Activated CD4-positive, alpha-beta T cell treated with anti-CD3 and anti-CD28 coated beads, Interleukin-2, amount 50 U/mL, for 24 hours (primary cell): ENCODE measurements around the gene MED13.
"Not testable (repeated sequence)": the region's sequence is repeated elsewhere in the genome, so short reads cannot be mapped to it uniquely, and the experiment has no call there.

Experiments used
- DNase-seq, 2 donors: peaks; one replicate each; pipeline ENCODE4 v3.0.0-alpha.2; 2020; ENCODE audit warnings: low read depth in 1 of 2, low spot score in 1 of 2

The MED13 gene

GRCh38 chr17:62089334-62089733 lies 24.3 kb upstream of the MED13 start:
- DNase-seq = no peak

- no peak for DNase-seq
Measured at GRCh38 chr17:62086737-62087136, 21.7 kb upstream of the MED13 start.

GRCh38 chr17:62085511-62086408 lies 20.7 kb upstream of the MED13 start:
- DNase-seq = no peak

- no peak for DNase-seq
Measured at GRCh38 chr17:62084585-62084984, 19.5 kb upstream of the MED13 start.

GRCh38 chr17:62083651-62084050 lies 18.6 kb upstream of the MED13 start:
- no peak for DNase-seq

- no peak for DNase-seq
Measured at GRCh38 chr17:62080647-62081046, 15.6 kb upstream of the MED13 start.

GRCh38 chr17:62078009-62078408 lies 12.9 kb upstream of the MED13 start:
- no peak for DNase-seq

- no peak for DNase-seq
Measured at GRCh38 chr17:62076864-62077788, 12.0 kb upstream of the MED13 start.

GRCh38 chr17:62075308-62075815 lies 10.3 kb upstream of the MED13 start:
- no peak for DNase-seq

- no peak for DNase-seq
Measured at GRCh38 chr17:62073993-62074392, 8.9 kb upstream of the MED13 start.

GRCh38 chr17:62072855-62073254 lies 7.8 kb upstream of the MED13 start:
- DNase-seq = not testable (repeated sequence)

GRCh38 chr17:62070900-62071299 lies 5.8 kb upstream of the MED13 start:
- no peak for DNase-seq

GRCh38 chr17:62067165-62068145 lies 2.4 kb upstream of the MED13 start:
- DNase-seq = no peak

GRCh38 chr17:62065611-62066468 lies 762 bp upstream of the MED13 start:
- DNase-seq = peak; percentile 96 to 97

- DNase-seq = no peak
Measured at GRCh38 chr17:62064029-62064790, 868 bp downstream of the MED13 start.

- no peak for DNase-seq
Measured at GRCh38 chr17:62062944-62063343, 2.1 kb downstream of the MED13 start.

- no peak for DNase-seq
Measured at GRCh38 chr17:62062302-62062701, 2.8 kb downstream of the MED13 start.

GRCh38 chr17:62059414-62059813 lies 5.7 kb downstream of the MED13 start:
- no peak for DNase-seq

GRCh38 chr17:62058611-62059010 lies 6.5 kb downstream of the MED13 start:
- DNase-seq = no peak
